GM12892 (cell line): ENCODE measurements around the gene FAM168A.

Experiments used
- POLR2A ChIP-seq: IDR thresholded peaks from 2 replicates; pipeline ENCODE4 v1.6.1; 2011; ENCODE audit warnings: low read depth, low read length, control low read depth
- POLR2AphosphoS5 ChIP-seq: IDR thresholded peaks from 2 replicates; pipeline ENCODE4 v1.6.1; 2011; ENCODE audit warnings: low read depth, low read length, control low read depth
- TAF1 ChIP-seq: IDR thresholded peaks from 2 replicates; pipeline ENCODE4 v1.6.1; 2011; ENCODE audit warnings: low read depth, mild to moderate bottlenecking, control low read depth, low read length, borderline replicate concordance

- no peak for TF ChIP-seq POLR2AphosphoS5
- TF ChIP-seq TAF1 = no peak
- TF ChIP-seq POLR2A = no peak
These were observed 59.5 kb downstream of the FAM168A start for GRCh38 chr11:73538381-73538872.
